Activated naive CD4-positive, alpha-beta T cell treated with anti-CD3 and anti-CD28 coated beads, Interleukin-2, amount 10 ng/mL, durations not matched to agents 7 days and 5 days (primary cell): ENCODE data around the gene SPPL2B.

ENCODE experiments used
- CTCF ChIA-PET: fragments of 350-600 bp; sonication (Branson Sonifier 250); formaldehyde crosslinking; loops from one replicate; lab custom pipeline; 2021; ENCODE audit warnings: antibody characterized with exemption; lab: Charles Lee
- DNase-seq: peaks from one replicate; pipeline ENCODE4 v3.0.0-alpha.2; 2020
- H3K27ac Mint-ChIP-seq: one replicate; pipeline ENCODE4 v1.8.0; 2021; ENCODE audit warnings: mild to moderate bottlenecking, moderate library complexity, mixed read lengths
- H3K27me3 Mint-ChIP-seq: one replicate; pipeline ENCODE4 v1.8.0; 2021; ENCODE audit warnings: mild to moderate bottlenecking, mixed read lengths
- H3K36me3 Mint-ChIP-seq: one replicate; pipeline ENCODE4 v1.8.0; 2021; ENCODE audit warnings: mixed read lengths
- H3K4me1 Mint-ChIP-seq: one replicate; pipeline ENCODE4 v1.8.0; 2021; ENCODE audit warnings: mixed read lengths
- H3K4me3 Mint-ChIP-seq: one replicate; pipeline ENCODE4 v1.8.0; 2021; ENCODE audit warnings: mild to moderate bottlenecking, moderate library complexity, mixed read lengths
- H3K9me3 Mint-ChIP-seq: one replicate; pipeline ENCODE4 v1.8.0; 2021; ENCODE audit warnings: mixed read lengths

SPPL2B gene

DNA sequence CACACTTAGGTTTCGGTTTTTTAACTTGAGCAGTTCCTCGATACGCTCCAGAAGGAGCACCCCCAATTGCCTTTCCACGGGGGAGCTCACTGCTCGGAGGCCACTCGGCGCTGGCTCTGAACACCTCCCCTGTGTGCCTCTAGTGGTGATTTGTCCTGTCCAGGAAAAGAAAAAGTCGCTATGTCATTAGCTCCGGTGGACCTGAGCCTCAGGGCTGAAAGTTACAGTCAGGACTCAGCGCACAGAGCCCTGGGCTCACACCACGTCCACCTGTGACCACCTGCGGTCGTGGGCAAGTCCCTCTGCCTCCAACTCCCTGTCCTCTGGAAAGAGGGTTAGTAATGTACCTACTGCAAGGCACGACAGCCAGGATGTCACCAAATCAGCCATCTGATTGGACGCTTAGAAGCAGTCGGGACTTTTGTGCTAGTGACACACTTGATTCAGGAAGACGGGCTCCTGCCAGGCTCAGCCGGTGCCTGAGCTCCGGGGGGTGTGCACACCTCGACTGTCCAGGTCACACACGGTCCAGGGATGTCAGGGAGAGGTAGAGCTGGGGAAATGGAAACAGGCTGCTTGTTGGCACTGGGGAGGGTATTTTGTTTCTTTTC lies 27.7 kb downstream of the SPPL2B start:
- H3K27me3 Mint-ChIP-seq = peaks cover 29% of the 10 kb centered on the region
- H3K4me3 Mint-ChIP-seq = no peak overlapping the region
- peak overlapping the region; percentile 49 for H3K27ac Mint-ChIP-seq
- peaks cover 2% of the 10 kb centered on the region for H3K36me3 Mint-ChIP-seq
- H3K4me1 Mint-ChIP-seq = peaks cover 3% of the 10 kb centered on the region
- DNase-seq = no peak
- no peaks in the 10 kb centered on the region for H3K9me3 Mint-ChIP-seq
- CTCF ChIA-PET = no interaction called here

DNA sequence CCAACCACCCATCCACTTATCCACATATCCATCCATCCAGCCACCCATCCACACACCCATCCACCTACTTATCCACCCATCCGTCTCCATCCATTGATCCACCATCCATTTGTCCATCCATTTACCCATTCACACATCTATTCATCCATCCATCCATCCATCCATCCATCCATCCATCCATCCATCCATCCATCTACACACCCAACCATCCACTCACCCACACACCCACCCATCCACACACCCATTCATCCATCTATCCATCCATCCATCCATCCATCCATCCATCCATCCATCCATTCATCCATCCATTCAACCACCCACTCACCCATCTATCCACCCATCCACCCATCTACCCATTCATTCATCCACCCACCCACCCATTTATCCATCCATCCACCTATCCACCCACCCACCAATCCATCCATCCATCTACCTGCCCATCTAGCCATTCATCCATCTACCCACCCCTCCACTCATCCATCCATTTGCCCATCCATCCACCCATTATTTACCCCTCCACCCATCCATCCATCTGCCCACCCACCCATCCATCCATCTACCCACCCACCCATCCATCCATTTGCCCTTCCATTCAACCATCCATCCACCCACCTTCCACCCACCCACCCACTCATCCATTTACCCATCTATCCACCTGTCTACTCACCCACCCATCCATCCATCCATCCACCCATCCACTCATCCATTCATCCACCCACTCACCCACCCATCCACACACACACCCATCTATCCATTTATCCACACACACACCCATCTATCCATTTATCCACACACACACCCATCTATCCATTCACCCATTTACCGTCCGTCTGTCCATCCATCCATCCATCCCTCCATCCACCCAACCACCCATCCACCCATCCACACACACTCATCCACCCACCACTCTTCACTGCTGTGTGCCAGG lies 29.1 kb downstream of the SPPL2B start:
- peaks cover 29% of the 10 kb centered on the region for H3K27me3 Mint-ChIP-seq

GRCh38 chr19:2358548-2359173 lies 30.2 kb downstream of the SPPL2B start:
- Mint-ChIP-seq H3K4me3 (no peak overlapping the region), H3K36me3 (no peaks in the 10 kb centered on the region), H3K4me1 (peaks cover 3% of the 10 kb centered on the region), H3K9me3 (no peaks in the 10 kb centered on the region), H3K27ac (no peak overlapping the region), H3K27me3 (peaks cover 30% of the 10 kb centered on the region)
- no peak for DNase-seq
- CTCF ChIA-PET = no interaction called here

More for the DNA sequence above, 29.1 kb downstream of the SPPL2B start:
- H3K36me3 Mint-ChIP-seq = no peaks in the 10 kb centered on the region
- H3K4me3 Mint-ChIP-seq = no peak overlapping the region
- peaks cover 3% of the 10 kb centered on the region for H3K4me1 Mint-ChIP-seq
- CTCF ChIA-PET = no interaction called here
- H3K9me3 Mint-ChIP-seq = no peaks in the 10 kb centered on the region
- H3K27ac Mint-ChIP-seq = no peak overlapping the region
- DNase-seq = no peak

- Mint-ChIP-seq H3K9me3 (no peaks in the 10 kb centered on the region), H3K27me3 (peaks cover 41% of the 10 kb centered on the region), H3K4me1 (peaks cover 3% of the 10 kb centered on the region), H3K36me3 (no peaks in the 10 kb centered on the region), H3K4me3 (no peak within 1 kb of the TSS), H3K27ac (no peak within 1 kb of the TSS)
- CTCF ChIA-PET = no interaction called here
- no peak for DNase-seq
Measured at GRCh38 chr19:2359992-2360685, 31.7 kb downstream of the SPPL2B start, which contains the start of gene TMPRSS9. Gene TMPRSS9, plus strand, starts transcription at chr19:2360265. Its CDS starts 29,521 bp downstream, at chr19:2389786.

- no peaks in the 10 kb centered on the region for H3K9me3 Mint-ChIP-seq
- no peak overlapping the region for H3K4me3 Mint-ChIP-seq
- DNase-seq = no peak
- H3K27me3 Mint-ChIP-seq = peaks cover 45% of the 10 kb centered on the region
- no peak overlapping the region for H3K27ac Mint-ChIP-seq
- H3K36me3 Mint-ChIP-seq = no peaks in the 10 kb centered on the region
- CTCF ChIA-PET = no interaction called here
- H3K4me1 Mint-ChIP-seq = peaks cover 3% of the 10 kb centered on the region
Measured at GRCh38 chr19:2360833-2361232, 32.3 kb downstream of the SPPL2B start.

- DNase-seq = no peak
- Mint-ChIP-seq H3K9me3 (no peaks in the 10 kb centered on the region), H3K27ac (no peak overlapping the region), H3K4me3 (no peak overlapping the region), H3K36me3 (no peaks in the 10 kb centered on the region), H3K4me1 (peaks cover 3% of the 10 kb centered on the region), H3K27me3 (peaks cover 45% of the 10 kb centered on the region)
- CTCF ChIA-PET = no interaction called here
Measured at GRCh38 chr19:2361246-2362045, 33.0 kb downstream of the SPPL2B start.

DNA sequence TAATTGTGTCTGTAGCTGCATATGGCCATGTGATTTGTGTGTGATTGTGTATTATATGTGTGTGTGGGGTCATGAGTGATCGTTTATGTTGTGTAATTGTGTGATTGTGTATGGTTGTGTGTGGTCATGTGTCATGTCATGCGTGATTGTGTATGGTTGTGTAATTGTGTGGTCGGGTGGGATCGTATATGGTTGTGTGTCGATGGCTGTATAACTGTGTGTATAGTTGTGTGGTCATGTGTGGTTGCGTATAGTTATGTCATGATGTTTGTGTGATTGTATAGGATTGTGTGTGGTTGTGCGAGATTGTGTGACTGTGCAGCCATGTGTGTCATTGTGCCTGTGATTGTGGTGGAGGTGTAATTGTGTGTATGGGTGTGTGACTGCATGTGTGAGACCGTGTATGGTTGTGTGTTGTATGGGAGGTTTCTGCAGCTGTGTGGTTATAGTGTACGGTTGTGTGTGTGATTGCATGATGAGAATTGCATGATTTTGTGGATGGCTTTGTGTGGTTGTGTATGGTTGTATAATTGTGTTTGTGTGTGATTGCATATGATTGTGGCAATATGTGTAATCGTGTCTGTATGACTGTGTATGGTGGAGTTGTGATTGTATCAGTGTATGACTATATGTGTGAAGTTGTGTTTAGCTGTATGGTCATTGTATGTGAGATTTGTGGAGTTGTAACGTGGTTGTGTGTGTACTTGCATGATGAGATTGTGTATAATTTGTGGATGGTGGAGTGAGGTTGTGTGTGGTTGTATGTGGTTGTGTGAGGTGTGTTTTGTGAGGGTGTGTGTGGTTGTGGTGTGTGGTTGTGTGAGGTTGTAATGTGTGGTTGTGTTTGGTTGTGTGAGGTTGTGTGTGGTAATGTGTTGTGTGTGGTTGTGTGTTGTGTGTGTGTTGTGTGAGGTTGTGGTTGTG lies 33.8 kb downstream of the SPPL2B start:
- peaks cover 3% of the 10 kb centered on the region for H3K4me1 Mint-ChIP-seq
- peaks cover 3% of the 10 kb centered on the region for H3K9me3 Mint-ChIP-seq
- no peak overlapping the region for H3K27ac Mint-ChIP-seq
- no peaks in the 10 kb centered on the region for H3K36me3 Mint-ChIP-seq
- CTCF ChIA-PET = interaction anchor here (1.2 kb wide), 1 partner anchor 9 kb away, joined by 3 read pairs; no protein-coding TSS in a partner anchor
- no peak overlapping the region for H3K4me3 Mint-ChIP-seq
- DNase-seq = no peak
- H3K27me3 Mint-ChIP-seq = peaks cover 48% of the 10 kb centered on the region

DNA sequence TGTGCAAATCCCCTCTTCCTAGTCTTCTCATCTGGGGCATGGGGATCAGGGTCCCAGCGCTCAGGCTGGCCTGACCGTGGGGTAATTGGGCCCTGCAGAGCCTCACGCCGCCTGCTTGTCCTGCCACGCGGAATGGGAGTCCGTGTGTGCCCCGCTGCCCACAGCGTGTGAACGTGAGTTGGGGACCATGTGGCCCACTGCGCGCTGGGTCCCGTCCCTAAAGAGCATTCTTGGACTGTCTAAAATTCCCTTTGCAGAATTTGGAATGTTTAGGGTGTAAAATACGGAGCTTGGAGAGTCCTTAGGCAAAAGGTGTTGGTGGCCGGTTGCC lies 34.5 kb downstream of the SPPL2B start:
- DNase-seq = no peak
- Mint-ChIP-seq H3K9me3 (peaks cover 3% of the 10 kb centered on the region), H3K4me1 (peaks cover 3% of the 10 kb centered on the region), H3K27ac (no peak overlapping the region), H3K4me3 (no peak overlapping the region), H3K36me3 (no peaks in the 10 kb centered on the region), H3K27me3 (peaks cover 49% of the 10 kb centered on the region)
- CTCF ChIA-PET = interaction anchor here (1.2 kb wide), 1 partner anchor 10 kb away, joined by 3 read pairs; no protein-coding TSS in a partner anchor

DNA sequence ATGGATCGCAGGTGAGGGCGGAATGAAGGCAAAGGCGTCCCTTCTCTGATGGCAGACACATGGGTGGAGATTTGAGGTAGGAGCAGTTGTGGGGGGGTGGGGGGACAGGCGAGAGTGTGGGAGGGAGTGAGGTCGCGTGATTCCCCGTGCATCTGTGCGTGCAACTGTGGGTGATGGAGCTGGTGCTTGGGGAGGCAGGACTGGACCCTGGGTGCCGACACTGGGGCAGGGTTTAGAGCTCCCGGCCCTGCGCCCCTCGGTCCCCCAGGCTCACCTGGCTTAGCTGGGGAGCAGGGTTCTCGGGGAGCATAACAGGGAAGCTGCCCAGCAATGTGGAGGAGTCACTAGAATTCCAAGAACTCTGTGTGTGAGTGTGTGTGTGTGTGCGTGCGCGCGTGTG lies 34.9 kb downstream of the SPPL2B start:
- peaks cover 8% of the 10 kb centered on the region for H3K9me3 Mint-ChIP-seq
- H3K27ac Mint-ChIP-seq = no peak overlapping the region
- no peak overlapping the region for H3K4me3 Mint-ChIP-seq
- no peak for DNase-seq
- H3K27me3 Mint-ChIP-seq = peaks cover 50% of the 10 kb centered on the region
- H3K4me1 Mint-ChIP-seq = peaks cover 3% of the 10 kb centered on the region
- peaks cover 4% of the 10 kb centered on the region for H3K36me3 Mint-ChIP-seq
- CTCF ChIA-PET = interaction anchor here (1.2 kb wide), 1 partner anchor 10 kb away, joined by 3 read pairs; no protein-coding TSS in a partner anchor

DNA sequence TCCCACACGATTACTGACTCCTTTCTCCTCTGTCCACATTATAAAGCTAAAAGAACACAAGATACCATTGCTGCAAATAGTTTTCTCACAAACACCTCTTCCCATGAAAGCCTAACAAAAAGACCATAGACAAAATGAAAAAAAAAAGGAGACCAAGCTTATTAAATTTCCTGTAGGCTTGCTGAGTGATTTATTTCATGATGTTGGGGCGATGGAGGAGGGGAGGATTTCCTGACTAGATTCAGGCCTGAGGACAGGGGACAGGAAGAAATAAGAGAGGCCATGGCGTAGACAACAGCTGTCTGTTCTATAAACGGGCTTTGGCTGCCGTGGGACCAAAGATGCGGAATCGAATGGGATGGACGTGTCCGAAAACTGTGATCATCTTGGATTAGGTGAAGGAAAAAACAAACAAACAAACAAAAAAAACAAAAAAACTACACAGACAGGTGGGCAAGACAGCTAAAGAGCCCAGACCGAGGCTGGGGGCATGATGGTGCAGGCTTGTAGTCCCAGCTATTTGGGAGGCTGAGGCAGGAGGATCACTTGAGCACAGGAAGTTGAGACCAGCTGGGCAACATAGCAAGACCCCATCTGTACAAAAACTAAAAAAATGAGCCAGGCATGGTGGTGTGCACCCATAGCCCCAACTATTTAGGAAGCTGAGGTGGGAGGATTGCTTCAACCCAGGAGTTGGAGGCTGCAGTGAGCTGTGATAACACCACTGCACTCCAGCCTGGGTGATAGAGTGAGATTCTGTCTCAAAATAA lies 36.9 kb downstream of the SPPL2B start:
- H3K4me3 Mint-ChIP-seq = no peak overlapping the region
- no peak overlapping the region for H3K27ac Mint-ChIP-seq
- H3K36me3 Mint-ChIP-seq = peaks cover 4% of the 10 kb centered on the region
- peaks cover 11% of the 10 kb centered on the region for H3K9me3 Mint-ChIP-seq
- DNase-seq = no peak
- CTCF ChIA-PET = no interaction called here
- peaks cover 36% of the 10 kb centered on the region for H3K27me3 Mint-ChIP-seq
- peaks cover 8% of the 10 kb centered on the region for H3K4me1 Mint-ChIP-seq

DNA sequence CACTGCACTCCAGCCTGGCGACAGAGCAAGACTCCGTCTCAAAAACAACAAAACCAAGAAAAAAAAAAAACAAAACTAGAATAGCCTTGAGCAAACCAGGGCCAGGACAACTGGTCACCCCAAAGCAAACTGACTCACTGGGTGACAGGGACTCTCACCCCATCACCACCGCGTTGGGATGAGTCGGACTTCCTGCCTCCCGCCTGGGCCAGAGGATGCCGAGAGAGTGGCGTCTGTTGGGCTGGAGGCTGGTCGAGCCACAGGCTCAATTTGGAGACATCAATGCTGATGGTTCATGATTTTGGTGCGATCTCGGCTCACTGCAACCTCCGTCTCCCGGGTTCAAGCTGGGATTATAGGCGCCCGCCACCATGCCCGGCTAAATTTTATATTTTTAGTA lies 43.2 kb downstream of the SPPL2B start:
- Mint-ChIP-seq H3K36me3 (peaks cover 6% of the 10 kb centered on the region), H3K9me3 (peaks cover 17% of the 10 kb centered on the region), H3K4me1 (peaks cover 8% of the 10 kb centered on the region), H3K4me3 (no peak overlapping the region), H3K27ac (no peak overlapping the region), H3K27me3 (peaks cover 23% of the 10 kb centered on the region)
- CTCF ChIA-PET = no interaction called here
- no peak for DNase-seq

GRCh38 chr19:2372076-2372612 lies 43.7 kb downstream of the SPPL2B start:
- Mint-ChIP-seq H3K4me1 (peaks cover 8% of the 10 kb centered on the region), H3K27ac (no peak overlapping the region), H3K27me3 (peaks cover 19% of the 10 kb centered on the region), H3K4me3 (no peak overlapping the region), H3K9me3 (peaks cover 14% of the 10 kb centered on the region), H3K36me3 (peaks cover 6% of the 10 kb centered on the region)
- CTCF ChIA-PET = no interaction called here
- no peak for DNase-seq
